OCI-M2 (cell line): Measurements from ENCODE around the gene ERBIN.
"Not testable (repeated sequence)": the region's sequence is repeated elsewhere in the genome, so short reads cannot be mapped to it uniquely, and the experiment has no call there.

Experiments used
- DNase-seq: peaks from one replicate; lab custom pipeline; 2025; ENCODE audit not compliant: unreplicated experiment; lab: John Stamatoyannopoulos, UW

Gene ERBIN

GRCh38 chr5:65926276-65926783, at the start of gene ERBIN:
ERBIN (plus strand) TSS chr5:65926575; CDS start chr5:65992719, 66,144 bp downstream.
- no peak for DNase-seq

- DNase-seq: no peak
These were observed 49.4 kb upstream of the ERBIN start for GRCh38 chr5:65876970-65877369.

GRCh38 chr5:65879668-65880256, 46.6 kb upstream of the ERBIN start:
- not testable (repeated sequence) for DNase-seq

GRCh38 chr5:65880496-65881072, 45.8 kb upstream of the ERBIN start:
- no peak for DNase-seq

- no peak for DNase-seq
These were observed 44.1 kb upstream of the ERBIN start for GRCh38 chr5:65882278-65882677.

- DNase-seq: no peak
These were observed 42.9 kb upstream of the ERBIN start for GRCh38 chr5:65883461-65883860.

- DNase-seq: no peak
These were observed 40.0 kb upstream of the ERBIN start for GRCh38 chr5:65886387-65886786.

- not testable (repeated sequence) for DNase-seq
These were observed 34.4 kb upstream of the ERBIN start for GRCh38 chr5:65892024-65892423.

- DNase-seq: no peak
These were observed 33.6 kb upstream of the ERBIN start for GRCh38 chr5:65892801-65893200.

- no peak for DNase-seq
These were observed 32.5 kb upstream of the ERBIN start for GRCh38 chr5:65893749-65894430.

GRCh38 chr5:65895891-65896290, 30.5 kb upstream of the ERBIN start:
- DNase-seq: no peak

GRCh38 chr5:65900746-65901145, 25.6 kb upstream of the ERBIN start:
- DNase-seq: no peak

- no peak for DNase-seq
These were observed 24.3 kb upstream of the ERBIN start for GRCh38 chr5:65902104-65902503.

GRCh38 chr5:65903581-65903980, 22.8 kb upstream of the ERBIN start:
- no peak for DNase-seq

- no peak for DNase-seq
These were observed 20.1 kb upstream of the ERBIN start for GRCh38 chr5:65906256-65906655.

GRCh38 chr5:65907135-65907534, 19.2 kb upstream of the ERBIN start:
- no peak for DNase-seq

GRCh38 chr5:65910711-65911110, 15.7 kb upstream of the ERBIN start:
- DNase-seq: no peak

- DNase-seq: no peak
These were observed 14.1 kb upstream of the ERBIN start for GRCh38 chr5:65912311-65912710.

- DNase-seq: no peak
These were observed 12.9 kb upstream of the ERBIN start for GRCh38 chr5:65913519-65913918.

- no peak for DNase-seq
These were observed 11.7 kb upstream of the ERBIN start for GRCh38 chr5:65914641-65915196.

GRCh38 chr5:65915661-65916060, 10.7 kb upstream of the ERBIN start:
- not testable (repeated sequence) for DNase-seq

- DNase-seq: no peak
These were observed 10.3 kb upstream of the ERBIN start for GRCh38 chr5:65916066-65916465.
